Hypothalamus (tissue), 51 donors: ENCODE measurements around the gene MIR17HG.
"Not testable (repeated sequence)": the region's sequence is repeated elsewhere in the genome, so short reads cannot be mapped to it uniquely, and the experiment has no call there.

ENCODE experiments used
- DNase-seq, 51 donors: peaks; one replicate each; lab custom pipeline; 2025; lab: John Stamatoyannopoulos, UW

Gene MIR17HG

DNA sequence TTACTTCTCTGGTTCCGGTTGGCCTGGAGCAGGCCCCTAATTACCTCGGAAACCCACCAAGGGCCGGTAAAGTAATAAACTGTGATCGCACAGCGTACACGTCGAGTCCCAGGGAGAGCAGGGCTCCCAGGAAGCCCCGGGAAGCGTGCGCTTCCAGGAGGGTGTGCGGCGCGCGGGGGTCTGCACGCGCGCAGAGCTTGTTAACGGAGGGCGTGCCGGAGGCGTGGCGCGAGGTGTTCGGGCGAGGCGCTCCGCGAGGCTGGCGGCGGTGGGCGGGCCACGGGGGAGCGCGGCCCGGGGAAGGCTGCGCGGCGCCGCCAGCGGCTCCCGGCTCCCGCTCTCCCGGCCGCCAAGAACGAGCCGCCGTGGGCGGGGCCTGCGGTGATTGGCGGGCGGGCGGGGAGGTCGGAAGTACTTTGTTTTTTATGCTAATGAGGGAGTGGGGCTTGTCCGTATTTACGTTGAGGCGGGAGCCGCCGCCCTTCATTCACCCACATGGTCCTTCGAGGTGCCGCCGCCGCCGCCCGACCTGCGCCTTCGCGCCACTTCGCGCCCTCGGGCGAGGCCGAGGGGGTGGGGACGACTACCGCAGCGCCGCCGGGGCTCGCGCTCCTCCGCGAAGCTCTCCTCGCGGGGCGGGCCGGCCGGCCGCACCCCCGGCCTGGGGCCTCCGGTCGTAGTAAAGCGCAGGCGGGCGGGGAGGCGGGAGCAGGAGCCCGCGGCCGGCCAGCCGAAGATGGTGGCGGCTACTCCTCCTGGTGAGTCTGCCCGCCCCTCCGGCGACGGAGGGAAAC, at the start of gene MIR17HG:
Gene MIR17HG, plus strand, starts transcription at position 486 of the 794 bp plus-strand sequence.
- DNase-seq: peak; percentile 21 to 88 (median 73)

DNA sequence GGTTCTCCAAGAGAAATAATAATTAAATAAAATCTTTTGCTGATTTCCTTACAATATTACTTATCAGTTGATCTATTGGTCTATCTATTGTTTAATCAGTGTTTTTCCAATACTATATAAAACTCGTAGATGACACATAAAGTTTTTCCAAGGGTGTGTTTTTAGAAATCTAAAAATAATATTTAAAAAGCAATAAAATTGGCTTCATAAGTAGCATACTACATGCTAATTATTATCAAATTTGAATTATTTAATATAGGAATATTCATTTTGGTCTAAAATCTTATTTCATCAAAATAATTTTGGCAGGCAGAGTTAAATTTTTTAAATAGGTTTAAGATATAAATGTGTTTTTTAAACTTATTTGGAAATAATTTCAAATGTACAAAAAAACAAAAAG, 49.4 kb upstream of the MIR17HG start:
- no peak for DNase-seq

DNA sequence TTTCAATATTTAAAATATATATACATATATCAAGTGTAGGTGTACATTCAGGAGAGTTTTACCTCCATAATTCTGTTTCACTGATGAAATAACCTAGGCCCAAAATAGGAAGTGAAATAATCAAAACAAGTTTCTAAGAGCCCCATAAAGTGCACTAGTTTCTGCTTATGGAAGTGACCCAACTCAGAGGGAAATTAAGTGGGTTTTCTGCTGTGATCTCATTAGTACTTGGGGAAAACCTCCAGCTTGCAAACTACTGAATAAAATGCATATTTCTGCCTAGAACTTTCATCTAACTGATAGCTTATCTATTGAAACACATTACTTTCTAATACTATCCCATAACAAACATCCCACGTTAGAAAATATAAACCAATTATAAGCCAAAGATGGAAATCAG, 45.4 kb upstream of the MIR17HG start:
- DNase-seq: no peak

DNA sequence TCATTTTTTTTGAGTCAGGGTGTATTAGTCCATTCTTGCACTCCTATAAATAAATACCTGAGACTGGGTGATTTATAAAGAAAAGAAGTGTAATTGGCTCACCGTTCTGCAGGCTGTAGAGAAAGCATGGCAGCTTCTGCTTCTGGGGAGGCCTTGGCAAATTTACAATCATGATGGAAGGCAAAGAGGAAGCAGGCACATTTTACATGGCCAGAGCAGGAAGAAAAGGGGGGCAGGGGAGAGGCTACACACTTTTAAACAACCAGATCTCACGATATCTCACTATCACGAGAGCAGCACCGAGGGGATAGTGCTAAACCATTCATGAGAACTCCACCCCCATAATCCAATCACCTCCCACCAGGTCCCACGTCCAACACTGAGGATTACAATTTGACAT, 44.5 kb upstream of the MIR17HG start:
- no peak for DNase-seq

DNA sequence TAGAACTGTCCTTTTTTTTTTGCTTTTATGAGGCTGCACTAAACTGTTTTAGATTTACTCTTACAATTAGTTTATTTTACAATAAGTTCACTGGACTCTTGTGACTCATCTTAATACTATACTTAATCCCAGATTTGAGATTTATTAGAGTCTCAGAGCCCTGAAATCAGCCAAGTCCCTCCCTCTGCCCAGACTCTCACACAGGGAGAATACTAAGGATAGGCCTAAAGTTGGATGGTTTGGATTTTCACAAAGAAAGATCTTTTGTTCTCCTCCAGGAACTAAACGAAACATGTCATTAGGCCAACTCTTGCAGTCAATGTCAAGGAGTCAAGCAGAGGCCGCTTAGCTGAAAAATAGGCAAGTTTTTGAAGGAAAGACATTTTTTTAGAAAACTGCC, 42.7 kb upstream of the MIR17HG start:
- DNase-seq: no peak

DNA sequence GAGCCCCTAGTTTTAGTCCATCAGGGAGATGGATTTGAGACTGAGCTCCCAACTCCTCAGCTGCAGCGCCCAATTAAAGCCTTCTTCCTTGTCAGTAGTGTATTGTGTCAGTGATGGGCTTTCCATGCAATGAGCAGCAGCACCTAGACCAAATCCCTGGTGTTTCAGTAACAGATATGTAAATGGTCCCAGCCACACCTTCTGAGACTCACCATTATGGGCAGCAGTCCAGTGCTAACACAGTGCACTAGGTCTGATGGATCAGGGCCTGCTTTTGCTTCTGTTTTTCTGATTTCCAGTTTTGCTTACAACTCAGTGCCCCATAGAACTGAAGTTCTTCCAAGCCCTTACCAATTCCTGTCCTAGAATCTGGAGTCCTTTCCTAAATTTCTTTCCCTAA, 41.8 kb upstream of the MIR17HG start:
- no peak for DNase-seq

DNA sequence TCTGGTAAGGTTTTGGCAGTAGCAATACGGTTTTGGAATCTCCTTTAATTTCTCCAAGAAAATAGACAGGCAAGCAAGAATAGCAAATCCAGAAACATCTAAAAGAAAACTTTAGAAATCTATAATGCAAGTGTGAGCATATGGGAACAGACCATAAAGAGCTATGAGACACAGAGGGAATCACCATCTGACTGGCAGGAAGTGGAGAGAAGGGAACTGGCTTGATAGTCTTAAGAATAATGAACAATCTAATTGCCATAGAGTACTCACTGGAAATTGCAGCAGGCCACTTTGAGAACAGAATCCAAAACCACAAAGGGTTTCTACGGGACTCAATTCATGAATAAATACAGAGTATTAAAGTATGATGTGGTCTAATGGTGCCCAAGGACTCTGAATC, 39.6 kb upstream of the MIR17HG start:
- DNase-seq: no peak

DNA sequence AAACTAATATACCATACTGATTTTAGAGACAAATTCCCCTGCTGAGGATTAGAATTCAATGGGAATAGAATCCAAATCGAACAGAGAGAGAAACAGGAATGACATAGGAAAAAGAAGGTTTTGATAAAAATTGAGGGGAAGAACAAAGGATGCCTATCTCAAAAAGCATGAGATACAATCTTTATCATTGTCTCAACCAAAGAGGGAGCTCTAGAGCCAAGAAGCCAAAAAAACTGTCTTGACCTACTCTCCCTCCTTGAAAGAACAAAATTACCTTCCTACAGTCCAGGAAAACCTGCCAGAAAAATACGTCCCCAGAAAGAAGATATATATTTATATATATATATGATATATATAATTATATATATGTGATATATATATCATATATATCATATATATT, 39.2 kb upstream of the MIR17HG start:
- no peak for DNase-seq

DNA sequence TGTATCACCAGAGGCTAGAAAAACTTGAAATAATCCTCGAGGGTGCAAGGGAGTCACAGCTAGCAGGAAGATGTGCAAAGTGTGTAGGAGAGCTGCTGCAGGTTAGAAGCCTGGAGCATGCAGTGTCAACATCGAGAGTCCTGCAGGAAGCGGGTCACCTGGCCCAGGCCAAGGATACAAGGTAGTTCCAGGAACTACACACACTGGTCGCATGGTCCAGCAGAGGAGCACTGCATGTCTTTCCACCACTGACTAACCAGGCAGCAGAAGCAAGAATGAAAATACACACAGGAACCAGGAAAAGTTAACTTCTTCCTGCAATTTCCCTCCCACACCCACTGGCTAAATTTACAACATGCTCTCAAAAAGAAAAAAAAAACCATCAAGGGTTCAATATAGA, 36.0 kb upstream of the MIR17HG start:
- no peak for DNase-seq

DNA sequence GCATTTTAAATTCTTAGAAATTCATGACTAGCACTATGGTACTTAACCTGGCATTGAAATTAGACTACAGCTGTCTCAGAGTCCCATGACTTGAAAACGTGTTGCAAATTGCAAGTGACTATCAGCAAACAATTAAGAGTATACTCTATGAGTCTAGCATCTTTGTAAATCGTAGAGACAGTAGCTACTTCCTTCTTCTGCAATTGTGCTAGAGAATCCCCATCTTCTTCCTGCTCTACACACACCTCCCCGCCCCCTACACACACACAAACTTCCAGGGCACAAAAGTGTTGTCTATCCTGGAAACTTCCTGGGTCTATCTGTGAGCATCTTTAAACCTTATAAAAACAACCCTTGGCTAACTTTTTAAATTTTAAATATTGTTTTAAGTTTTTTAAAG, 35.2 kb upstream of the MIR17HG start:
- DNase-seq: no peak

DNA sequence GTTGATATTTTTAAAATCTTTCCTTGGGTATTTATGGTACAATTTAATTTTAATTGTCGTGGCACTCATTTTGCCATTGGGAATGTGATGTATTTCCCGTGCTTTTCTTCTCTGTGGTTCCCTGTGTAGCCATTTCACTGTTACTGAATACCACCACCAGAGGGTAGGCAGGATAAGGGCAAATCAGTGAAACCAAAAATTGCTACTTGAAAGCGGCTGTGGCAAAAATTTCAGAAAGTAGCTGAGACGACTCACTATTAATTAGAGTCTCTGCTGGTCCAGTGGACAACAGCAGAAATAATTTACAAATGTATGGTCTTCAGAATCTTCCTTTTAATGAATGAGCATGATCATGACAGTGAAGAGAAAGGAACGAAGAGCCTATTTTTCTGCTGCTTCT, 34.4 kb upstream of the MIR17HG start:
- peak in 6 of 51 donors; percentile 1 to 56 (median 4) for DNase-seq

DNA sequence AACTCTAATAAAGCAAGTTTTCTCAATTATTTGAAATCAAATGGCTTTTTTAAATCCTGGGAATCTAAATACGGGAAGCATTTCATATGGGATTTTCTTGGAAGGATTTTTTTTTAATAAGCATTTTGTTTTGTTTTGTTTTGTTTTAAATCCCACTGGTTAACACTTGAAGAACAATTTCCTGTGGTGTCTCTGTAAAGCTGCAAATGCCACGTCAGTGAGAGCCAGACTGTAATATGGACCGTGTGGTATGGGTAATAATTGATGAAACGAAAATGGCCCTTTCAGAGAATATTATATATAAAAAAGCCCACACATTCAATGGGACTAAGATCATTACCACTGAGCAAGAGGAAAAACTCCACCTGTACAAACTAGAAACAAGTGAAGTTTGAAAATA, 33.9 kb upstream of the MIR17HG start:
- no peak for DNase-seq

DNA sequence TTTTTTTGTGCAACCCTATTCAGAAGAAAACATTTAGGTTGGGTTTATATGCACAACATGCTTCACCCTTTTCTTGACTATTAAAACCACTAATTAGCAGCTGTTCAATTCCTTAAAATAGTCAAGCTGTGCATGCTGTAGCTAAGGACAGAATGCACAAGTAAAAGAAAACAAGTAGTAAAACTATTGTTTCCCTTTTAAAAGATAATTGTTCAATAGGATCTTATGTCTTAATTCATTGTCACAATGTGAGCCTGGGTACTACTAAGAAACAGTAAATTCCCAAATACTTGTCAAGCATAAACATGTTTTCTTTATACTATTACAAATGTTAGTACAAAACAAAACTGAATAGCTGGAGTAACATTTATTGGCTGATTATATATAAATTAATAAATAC, 32.6 kb upstream of the MIR17HG start:
- no peak for DNase-seq

DNA sequence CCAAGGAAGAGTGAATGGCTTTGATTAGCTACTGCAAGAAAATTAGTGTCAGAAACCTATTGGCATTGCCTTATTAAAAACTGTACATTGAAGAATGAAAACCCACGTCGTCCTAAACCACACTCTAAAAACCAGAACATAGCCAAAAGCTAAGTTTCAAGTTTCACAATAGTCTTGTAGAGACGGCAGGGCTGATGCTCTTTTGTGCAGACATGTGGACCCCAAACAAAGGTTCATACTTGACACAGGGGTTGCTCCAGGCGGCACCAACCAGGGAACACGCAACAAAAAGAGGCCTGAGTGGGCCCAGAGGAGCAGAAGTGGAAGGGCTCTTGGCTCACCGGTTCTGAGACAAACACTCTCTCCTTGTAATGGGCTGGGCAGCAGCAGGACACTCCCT, 28.6 kb upstream of the MIR17HG start:
- no peak for DNase-seq

DNA sequence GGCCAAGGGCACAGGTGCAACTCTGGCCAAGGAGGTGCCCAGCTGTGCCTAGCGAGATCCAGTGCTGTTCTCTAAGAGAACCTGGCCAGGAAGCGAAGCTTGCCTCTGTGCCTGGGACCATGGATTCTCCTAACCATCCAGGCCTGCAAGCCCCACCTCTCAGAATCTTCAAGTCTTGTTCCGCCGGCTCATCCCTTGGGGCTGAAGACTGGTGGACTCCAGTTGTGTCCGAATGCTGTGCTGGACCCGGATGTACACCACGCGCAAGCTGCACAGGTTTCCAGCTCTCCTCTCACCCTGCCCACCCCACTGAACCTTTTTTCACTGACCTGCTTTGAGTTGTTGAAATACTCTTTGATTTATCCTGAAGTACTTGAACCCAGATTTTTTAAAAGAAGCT, 27.5 kb upstream of the MIR17HG start:
- DNase-seq: no peak

DNA sequence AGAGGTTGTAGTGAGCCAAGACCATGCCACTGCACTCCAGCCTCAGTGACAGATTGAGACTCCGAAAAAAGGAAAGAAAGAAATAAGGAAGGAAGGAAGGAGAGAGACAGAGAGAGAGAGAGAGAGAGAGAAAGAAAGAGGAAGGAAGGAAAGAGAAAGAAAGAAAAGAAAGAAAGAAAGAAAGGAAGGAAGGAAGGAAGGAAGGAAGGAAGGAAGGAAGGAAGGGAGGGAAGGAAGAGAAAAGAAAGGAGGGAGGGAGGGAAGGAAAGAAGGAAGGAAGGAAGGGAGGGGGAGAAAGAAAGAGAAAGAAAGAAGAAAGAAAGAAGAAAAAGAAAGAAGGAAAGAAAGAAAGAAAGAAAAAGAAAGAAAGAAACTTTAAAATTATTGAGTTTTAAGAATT, 26.5 kb upstream of the MIR17HG start:
- not testable (repeated sequence) for DNase-seq

DNA sequence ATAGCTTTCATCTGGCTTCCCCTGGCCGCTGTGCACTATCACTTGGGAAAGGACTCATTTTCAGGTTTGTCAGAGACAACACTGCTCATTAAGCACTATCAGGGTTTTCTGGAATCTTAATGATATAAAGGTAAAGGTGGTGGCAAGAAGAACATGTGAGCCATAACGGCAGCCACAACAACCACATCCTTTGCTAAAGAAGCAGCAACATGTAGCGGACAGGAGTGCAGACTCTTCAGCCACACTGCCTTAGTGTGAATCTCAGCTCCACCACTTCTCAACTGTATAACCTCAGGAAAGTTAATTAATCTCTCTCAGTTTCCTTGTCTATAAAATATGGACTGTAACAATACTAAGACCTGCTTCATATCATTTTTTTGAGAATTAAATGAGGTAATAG, 24.1 kb upstream of the MIR17HG start:
- no peak for DNase-seq

DNA sequence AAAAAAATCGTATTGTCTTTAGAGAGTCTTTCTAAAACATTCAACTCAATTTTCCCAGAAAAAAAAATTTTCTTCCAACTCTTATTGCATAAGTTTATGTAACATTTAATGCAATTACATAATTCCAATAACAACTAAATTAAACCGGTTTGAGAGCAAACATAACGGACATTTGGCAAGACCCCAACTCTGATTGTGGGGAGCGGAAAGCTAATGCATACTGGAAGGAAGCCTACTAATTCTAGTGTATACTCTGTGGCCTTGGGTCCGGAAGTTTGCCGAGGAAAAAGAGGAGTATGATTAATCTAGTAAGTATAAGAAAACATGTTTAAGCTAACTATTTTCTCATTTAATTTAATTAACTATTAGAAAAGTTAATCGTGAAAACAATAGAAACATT, 21.3 kb upstream of the MIR17HG start:
- no peak for DNase-seq

DNA sequence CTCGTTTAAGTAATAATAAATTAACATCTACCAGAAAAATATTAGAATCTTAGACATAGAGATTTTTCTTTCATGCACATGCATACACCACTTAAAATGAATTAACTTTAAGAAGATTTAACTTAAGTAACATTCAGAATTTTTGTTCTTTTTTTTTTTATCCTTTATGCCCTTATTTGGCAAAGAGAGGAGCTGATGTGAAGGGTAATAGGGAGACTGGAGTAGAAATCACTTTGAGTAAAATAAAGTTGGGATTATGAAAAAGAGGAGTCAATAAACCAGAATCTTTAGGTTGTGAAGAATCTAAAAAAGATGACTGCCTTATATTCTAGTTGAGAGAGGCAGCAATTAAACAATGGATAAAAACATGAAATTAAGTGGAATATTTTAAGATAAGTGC, 18.8 kb upstream of the MIR17HG start:
- no peak for DNase-seq

DNA sequence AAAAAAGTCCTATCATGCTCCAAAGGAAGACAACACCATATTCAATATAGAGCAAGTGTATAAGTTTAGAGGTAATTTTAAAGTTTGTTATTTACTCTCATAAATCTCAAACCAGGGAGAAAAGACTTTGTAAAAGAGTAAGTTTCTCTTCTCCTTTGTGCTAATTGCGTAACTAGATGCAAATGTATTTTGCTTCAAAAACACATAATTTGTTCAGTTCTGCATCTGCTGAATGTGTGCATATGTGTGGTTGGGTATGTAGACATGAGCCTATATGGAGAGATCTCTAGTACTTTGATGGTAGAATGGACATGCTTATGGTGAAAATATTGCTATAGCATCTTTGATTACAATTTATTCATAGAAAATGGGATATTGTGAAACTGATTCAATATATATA, 17.8 kb upstream of the MIR17HG start:
- DNase-seq: no peak

DNA sequence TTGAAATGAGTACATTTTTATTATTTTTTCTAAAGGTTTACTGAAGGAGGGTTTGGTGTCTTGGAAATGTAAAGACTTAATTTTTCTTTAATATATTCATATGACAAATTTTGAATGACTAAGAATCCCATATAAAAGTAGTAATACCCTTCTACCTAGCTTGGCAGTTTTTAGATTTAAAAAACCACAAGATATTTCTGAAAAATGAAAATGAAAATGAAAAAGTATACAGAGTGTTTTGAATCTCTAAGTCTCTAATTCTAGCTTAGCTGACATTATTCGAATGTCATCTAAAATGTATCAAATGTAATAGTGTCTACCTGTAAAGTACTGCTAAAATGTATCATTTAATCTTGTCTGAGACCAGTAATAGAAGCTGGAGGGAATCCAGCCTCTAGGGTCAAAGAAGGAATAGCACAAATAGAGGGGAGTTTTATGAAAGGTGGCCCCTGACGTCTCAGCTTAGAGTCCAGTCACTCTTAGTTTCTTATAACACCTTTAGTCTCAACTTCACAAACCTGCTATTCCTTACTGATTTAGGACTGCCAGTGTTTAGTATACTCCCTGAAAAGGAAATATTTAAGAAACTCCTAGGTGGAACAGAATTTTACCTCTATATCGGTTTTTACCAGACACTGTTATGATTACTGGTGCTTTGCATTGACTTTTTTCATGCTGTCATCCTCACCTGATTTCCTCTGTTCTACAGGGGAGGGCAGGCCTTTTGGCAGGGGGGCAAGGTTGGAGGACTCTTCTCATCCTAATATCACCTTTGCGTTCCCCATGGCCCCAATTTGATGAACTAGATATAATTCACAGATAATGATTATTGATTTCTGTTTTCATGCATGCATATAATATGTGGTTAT, 16.2 kb upstream of the MIR17HG start:
- DNase-seq: no peak

DNA sequence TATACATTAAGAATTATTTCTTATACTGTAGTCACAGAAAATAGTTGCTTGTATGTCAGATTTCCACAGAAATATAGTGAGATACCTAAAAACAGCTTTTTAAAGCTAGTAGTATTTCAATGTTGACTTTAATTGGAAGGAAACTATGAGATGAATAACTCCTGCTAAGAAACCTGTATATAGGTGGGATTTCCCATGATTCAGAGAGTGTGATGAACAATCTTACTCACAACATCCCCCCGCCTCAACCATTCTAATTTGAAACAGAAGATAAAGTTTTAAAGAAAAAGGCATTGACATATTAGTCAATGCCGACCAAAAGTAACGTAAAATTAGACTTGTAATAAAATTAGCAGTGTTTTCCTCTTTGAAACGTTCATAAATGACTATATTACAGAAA, 1.4 kb upstream of the MIR17HG start:
- DNase-seq: no peak
